Activated CD4-positive, alpha-beta T cell treated with anti-CD3 and anti-CD28 coated beads, Interleukin-2, amount 50 U/mL, for 24 hours (primary cell): ENCODE measurements around the gene PAX7.

Experiments used
- DNase-seq, 2 donors: peaks; one replicate each; pipeline ENCODE4 v3.0.0-alpha.2; 2020; ENCODE audit warnings: low read depth in 1 of 2, low spot score in 1 of 2

PAX7 gene

DNA sequence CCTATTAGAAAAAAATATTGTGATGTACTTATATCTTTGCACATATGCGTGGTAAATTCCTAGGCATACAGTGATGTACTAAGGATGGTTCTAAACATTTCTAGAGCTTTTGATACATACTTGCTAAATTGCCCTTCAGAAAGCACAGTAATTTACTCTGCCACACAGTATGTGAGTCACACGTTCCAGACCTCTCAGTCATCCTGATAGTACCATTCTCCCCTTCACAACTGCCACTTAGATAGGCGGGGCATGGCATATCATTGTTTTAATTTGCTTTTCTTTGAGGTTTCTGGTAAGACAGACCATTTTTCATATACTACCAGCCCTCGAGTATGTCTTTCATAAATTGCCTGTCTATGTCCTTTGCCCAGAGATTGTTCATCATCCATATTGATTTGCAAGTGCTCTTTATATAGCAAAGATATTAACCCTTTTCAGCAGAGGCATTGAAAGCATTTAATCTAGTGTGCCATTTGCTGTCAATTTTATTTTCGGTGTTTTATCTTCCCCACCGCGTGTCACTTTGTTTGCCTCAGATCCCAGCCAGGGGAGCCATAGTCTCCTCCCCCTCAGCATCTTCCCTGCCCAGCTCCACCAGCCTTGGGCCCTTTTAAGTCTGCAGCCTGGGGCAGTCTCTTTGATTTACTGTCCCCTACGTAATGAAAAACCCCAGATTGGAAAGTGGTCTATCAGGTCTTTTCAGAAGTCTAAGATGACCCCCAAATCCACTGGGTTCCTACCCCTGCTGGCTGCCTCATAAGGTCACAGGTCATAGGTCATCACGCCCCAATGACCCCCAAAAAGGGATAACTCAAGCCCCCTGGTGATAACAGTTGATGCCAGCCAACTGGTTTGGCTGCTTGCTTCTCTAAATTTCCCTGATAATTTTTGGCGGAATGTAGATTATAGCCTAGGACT lies 11.8 kb upstream of the PAX7 start:
- no peak for DNase-seq

DNA sequence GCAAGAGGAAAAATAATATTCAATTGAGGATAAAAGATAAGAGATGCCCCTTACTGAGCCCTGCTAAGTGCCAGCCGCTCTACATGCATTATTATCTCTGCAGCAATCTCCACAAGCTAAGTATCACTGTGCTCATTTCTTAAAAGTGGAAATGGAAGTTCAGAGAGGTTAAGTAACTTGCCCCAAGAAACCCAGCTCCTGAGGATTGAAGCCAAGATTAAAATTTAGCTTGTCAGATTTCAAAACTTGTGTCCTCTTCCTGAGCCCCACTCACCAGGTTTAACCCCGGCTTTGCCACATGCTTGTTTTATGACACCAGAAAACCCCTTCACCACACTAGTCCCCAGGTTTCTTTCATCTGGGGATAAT lies 11.2 kb upstream of the PAX7 start:
- DNase-seq: no peak

DNA sequence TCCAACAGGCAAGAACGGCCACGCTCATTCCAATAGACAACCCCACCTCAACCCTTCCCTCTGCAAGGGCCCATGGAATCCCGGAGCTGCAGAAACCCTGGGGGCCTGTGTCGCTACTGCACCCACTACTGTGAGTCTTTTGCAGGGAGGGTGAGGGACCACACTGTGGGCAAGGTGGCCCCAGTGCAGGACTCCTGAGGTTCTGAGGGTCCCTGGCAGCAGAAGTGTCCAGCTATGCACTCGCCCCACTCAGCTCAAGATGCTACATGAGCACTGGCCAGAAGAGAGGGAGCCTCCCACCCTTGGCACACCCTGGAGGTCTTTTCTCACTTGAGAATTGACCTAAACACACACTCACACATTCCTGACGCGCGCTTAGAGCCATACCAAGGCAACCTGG lies 2.1 kb upstream of the PAX7 start:
- no peak for DNase-seq

DNA sequence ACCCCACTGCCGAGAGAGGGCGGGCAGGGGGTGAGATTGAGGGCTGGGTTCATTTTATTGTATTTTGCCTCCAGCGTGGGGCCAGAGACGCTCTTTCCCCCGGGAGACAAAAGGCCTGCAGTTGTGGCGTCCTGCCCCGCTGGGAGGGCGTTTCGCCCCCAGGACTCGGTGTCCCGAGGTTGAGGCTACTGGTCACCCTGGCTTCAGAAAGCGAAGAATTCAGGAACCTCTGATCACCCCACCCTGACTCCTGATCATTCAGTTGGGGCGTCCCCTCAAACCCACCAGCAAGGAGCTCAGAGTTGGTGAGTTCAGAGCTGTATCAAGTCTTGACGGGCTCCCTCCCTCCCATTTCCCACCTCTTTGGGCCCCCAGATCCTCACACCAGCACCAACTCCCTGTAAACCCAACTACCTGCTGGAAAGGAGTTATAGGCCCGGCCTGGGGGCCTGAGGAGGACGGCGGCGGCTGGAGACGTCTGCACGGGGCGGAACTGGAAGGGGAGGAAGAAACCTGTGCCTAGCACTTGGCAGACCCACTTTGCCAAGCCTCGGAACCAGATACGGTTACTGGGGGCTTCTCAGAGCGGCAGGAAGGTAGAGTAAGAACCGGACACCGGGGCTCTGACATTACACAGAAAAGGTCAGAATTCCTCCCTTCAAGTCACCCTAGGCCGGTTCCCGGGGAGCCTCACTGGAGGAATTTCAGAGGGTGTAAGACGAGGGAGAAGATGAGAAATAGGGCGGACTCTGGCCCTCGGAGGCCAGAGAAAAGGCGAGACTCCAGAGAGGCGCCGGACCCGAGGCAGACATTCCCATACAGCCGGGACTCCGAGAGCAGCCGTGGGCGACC lies 761 bp upstream of the PAX7 start:
- no peak for DNase-seq

DNA sequence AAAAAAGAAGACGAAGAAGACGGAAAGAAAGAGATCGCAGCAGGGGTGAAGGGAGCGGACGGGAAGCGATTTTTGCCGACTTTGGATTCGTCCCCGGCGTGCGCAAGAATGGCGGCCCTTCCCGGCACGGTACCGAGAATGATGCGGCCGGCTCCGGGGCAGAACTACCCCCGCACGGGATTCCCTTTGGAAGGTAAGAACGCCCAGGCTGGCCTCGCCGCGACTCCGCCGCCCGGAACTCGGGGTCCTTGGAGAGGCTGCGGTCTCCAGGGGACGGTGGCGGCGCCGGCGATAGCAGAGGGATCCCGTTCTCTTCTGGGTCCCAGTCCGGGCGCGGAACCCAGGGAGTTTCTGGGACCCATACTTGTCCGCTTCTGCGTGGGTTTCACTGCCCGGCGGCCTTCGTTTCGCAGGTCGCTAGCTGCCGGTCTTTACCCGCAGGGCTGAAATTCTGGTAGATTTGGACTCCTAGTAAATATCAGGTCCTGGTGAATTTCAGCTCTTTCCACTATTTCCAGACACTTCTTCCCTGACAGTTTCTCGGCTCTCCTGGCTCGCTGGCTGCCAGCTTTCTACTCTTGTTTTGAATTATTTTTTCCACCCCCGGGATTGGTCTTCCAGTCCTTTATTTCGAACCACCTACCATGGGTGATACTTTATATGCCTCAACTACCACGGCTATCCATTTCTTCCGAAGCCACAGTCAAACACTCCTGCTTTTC lies 1.0 kb downstream of the PAX7 start:
- no peak for DNase-seq

DNA sequence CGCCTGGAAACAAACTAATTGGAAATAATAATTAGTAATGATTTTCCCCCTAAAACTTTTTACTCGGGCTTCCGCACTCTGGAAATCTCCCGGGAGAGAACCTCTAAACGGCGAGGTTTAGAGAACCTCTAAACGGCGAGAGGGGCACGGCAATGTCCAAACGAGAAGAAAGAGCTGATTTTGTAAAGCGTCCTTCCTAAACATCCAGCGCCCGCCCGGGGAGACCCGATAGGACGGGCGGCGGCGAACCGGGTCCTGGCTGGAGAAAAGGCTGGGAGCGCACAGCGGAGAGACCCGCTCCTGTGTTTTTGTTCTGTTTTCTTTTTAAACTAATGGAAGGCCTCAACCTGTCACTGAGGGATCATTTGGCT lies 1.6 kb downstream of the PAX7 start:
- no peak for DNase-seq

DNA sequence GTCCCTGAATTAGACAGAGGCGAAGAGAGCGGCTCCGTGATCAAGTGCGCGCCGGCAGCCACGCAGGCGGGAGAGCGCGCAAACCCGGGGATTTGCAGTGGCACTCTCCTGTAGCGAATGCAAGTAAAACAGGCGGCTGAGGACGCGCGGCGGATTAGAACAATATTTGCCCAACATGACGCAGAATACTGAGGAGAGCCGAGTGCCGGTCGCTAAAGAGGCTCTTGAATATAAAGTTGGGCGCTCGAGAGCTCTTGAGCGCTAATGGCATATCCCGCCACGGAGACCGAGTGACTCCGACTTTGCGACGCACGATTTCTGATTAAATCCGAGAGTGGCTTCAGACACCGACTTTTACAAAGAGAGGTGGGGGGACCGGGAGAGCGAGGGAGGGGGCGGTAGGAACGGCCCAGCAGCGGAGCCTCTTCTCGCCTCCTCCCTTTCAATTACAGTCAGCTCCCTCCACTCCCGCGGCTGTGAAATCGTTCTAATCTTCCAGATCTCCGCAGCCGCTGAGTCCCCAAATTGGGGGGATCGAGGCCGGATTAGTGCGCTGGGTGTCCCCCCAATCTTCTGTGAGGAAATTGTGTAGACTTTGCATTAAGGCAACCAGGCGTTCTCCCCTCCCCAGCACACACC lies 2.3 kb downstream of the PAX7 start:
- no peak for DNase-seq

DNA sequence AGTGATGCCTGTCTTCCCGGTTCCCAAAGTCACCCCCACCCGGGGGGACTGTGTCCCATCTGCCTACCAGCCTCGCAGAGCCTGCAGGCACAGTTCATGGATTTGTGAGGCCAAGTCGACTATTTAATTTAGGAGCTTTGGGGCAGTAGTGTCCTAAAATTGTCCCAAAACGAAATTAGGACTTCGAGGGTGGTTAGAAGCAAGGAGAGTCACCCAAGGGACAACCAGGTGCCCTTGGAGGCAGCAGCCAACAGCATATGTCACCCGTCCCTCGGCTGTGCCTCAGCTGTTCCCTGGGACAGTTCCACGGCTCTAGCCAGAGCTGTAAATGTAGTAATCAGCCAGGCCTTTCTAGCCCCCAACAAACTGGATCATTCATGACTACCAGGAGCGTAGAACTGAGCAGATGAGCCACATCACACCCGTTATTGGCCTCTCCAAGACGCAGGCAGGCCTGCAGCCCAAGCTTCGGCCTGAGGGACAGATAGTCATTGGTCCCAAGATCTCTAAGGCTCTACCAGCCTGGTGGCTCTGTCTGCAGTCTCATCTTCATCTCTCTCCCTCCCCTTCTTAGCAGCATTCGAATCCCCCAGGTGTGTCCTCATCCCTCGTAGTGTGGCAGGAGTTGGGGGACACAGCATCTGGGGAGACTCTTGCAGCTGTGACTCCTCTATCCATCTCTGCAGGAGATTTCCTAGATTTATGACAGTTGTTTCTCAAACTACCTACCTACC lies 2.9 kb downstream of the PAX7 start:
- no peak for DNase-seq

DNA sequence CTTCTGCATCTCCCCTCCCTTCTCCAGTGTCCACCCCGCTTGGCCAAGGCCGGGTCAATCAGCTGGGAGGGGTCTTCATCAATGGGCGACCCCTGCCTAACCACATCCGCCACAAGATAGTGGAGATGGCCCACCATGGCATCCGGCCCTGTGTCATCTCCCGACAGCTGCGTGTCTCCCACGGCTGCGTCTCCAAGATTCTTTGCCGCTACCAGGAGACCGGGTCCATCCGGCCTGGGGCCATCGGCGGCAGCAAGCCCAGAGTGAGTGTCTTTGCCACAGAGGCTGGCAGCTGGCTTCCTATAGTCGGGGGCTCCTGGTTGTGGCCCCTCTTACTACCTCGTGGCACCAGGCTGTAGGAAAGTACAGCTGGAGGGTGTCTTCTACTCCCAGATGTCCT lies 3.6 kb downstream of the PAX7 start:
- DNase-seq: no peak

DNA sequence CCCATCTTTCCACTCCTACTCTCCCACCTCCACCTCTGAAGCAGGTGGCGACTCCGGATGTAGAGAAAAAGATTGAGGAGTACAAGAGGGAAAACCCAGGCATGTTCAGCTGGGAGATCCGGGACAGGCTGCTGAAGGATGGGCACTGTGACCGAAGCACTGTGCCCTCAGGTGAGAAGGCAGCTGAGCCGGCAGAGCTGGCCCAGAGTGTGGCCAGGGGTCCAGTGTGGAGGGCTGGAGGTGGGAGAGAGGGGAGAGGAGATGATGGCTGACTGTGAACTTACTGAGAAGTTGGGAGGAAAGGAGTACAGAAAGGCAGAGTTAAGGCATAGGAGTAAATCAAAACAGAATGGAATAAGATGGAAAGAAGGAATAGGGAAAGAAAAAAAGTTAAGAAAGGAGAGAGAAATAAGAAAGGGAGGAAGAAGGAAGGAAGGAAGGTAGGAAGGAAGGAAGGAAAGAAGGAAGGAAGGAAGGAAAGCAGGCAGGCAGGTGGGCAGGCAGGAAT lies 4.5 kb downstream of the PAX7 start:
- DNase-seq: no peak

DNA sequence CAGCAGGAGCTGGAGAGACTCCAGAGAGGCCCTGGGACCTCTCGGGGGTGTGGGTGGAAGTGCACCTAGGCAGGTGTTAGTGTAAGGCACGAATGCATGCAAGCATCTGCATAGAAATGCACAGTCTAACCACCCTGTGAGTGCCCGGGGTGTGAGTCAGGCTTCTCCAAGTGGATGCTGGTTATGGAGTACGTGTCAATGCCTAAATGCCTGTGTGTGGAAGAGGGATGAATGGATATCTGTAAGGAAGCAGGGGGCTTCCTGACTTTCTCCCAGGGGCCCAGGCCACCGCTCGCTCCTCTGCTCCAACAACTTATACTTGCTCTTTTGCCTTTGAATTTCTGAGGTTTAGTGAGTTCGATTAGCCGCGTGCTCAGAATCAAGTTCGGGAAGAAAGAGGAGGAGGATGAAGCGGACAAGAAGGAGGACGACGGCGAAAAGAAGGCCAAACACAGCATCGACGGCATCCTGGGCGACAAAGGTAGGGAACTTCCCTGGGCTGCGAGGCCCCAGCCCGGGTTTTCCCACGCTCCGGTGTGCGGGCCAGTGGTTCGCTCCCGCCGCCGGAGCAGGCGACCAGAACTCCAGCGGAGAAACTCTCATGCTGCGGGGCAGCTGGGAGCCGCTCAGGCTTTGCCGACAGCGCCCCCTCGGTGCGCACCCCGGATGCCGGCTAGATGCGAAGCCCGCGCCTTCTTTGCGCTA lies 5.4 kb downstream of the PAX7 start:
- no peak for DNase-seq

DNA sequence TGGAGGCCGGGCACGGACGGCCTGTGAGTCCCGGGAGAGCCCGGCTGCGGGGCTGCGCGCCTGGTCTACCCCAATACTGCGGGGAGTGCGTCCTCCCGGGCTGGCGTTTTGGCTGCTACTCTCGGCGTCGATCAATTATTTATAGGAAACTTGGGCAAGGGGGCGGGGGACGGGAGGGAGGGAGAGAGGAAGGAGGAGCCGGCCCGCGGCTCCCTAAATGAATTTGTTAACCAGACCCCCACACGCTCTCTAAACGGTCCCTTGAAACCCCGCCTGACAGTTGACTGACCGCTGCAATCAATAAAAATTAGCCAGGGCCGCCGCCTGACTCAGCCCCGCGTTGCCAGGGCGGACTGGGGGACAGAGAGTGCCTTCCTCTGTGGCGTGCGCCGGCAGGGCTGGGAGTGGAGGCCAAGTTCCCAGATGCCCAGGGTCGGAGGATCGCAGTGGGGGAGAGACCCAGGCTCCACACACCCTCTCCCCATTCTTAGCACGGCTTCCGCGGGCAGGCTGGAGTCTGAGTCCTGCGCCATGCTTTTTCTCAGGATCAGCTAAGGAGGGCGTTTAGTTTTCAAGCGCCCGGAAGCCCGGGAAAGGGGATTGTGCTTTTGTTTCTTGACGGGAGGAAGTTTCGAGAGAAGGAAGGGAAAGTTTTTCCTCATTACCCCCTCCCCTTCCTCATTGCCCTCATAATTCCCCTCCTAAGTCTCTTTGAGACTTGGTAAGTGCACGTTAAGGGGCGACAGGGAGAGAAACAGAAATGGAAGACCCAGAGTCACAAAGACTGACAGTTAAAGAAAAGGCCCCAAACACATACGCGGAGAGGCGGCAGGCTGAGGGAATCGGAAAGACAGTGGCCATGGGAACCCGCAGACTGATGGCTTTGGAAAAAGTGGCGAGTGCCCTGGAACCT lies 6.2 kb downstream of the PAX7 start:
- no peak for DNase-seq

DNA sequence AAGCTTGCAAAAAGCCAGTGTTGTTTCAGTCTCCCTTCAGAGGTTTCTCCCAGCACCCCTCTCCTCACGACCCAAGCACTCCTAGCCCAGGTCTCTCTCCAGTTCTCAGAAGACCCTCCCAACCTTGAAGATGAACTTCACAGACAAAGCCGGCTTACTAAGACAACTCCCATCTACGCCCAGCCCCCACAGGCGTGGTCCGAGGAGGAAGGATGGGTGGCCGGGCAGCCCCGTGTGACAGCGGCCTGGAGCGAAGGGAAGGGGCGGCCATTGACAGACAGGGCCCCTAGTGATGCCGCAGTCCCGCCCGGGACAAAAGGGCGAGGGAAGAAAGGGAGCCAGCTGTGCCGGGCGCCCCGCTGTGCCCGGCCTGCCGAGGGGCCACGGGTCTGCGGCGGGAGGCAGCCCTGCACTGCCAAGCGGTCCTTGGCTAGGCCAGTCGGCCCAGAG lies 6.9 kb downstream of the PAX7 start:
- no peak for DNase-seq

DNA sequence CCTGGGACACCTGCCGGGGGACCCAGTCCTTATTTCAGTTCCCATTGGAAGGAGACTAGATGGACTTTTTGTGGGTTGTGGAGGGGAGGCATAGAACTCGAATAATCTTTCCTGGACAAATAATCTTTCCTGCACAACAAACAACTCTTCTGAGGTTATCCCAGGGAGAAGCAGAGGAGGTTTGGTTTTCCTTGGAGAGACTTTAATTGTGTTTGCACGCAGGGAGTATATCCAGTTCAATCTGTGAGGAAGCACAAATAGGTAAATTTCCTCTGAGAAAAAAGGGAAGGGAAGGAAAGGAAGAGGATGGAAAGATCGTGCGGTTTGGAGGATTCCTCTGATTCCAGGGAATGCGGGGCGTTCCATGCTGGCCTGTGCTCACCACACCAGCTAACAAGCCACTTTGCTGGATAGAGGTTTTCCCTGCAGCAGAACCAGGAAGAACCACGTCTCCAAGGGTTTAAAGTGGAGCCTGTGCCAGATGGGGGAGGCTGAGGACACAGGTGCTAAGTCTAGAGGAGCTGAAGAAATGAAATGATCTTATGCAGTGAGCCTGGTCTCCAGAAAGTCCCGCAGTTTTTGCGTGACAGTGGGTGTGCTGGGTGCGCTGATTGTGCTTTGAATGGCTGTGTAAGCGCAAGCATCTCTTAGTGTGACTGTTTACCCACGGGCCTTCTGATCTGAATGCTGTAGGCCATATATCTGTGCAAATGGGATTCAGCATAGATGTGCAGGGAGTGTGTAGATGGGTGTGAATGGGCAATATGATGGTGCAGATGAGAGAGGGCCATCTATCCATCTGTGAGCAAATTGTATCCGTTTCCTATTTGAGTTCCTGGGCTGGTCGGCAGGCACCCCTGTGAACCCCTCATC lies 7.6 kb downstream of the PAX7 start:
- no peak for DNase-seq

DNA sequence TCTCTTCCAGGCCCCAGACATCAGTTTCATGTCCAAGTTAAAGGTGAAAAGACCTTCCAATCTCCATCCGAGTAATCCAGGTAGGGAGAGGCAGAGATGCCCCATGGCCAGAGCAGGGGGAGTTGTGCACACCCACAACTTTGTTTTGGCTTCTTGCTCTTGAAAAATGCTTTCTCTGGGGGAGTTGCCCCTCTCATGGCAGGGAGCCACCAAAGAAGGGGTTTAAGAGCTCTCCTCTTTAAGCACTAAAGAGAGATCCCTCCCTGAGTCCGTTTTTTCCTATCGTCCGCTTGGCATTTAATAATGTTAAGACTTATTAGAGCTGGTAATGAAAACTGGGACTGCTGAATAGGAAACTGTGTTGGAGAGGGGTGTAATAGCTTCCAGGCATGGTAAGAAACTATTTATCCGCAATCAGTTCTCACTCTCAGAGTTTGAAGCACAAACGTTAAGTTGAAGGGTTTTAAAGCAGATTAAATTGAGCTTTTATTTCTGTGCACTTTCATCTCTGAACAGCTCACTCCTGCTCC lies 8.3 kb downstream of the PAX7 start:
- no peak for DNase-seq

DNA sequence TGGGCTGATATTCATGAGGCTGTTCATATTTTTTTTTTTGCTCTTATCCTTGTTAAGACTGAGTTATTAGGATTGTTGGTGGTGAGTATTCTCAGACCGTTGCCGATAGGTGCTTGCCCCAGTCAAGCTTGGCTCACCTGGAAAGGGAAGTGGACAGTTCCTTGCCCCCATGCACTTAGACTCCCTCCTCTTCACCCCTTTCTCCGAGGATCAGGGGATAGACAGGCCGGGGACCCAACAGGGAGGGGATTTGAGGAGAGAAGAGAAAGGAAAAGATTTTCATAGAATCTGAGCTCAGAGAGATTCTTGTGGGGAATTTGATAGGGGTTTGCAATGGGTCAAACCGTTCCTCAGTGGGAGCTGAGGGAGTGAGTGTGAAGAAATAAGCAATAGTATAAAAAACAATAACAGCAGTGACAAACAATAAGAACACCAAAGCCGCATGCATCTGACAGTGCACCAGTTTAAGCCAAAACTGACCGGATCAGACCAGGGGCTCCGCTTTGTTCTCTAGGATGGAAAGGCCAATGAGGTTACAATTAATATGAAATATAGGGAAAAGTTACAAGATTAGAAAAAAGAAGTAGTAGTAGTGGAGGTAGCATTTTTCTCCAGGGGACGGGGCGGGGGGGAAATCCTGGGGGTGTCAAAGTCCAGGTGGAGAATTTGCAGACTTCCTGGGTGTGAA lies 8.9 kb downstream of the PAX7 start:
- no peak for DNase-seq
